ENCODE data around the gene TMEM88.

TMEM88 gene

DNA sequence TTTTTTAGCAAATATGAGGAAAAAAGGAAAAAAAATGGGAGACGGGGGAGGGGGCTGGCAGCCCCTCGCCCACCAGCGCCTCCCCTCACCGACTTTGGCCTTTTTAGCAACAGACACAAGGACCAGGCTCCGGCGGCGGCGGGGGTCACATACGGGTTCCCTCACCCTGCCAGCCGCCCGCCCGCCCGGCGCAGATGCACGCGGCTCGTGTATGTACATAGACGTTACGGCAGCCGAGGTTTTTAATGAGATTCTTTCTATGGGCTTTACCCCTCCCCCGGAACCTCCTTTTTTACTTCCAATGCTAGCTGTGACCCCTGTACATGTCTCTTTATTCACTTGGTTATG is 1.2 kb upstream of the TMEM88 start:
- DNase-seq (ENCODE audit: low spot score) = peak; percentile 71
- Histone ChIP-seq H3K4me3 (no peak overlapping the region), H3K27ac (no peak overlapping the region)
- TF ChIP-seq, protein P1, sequence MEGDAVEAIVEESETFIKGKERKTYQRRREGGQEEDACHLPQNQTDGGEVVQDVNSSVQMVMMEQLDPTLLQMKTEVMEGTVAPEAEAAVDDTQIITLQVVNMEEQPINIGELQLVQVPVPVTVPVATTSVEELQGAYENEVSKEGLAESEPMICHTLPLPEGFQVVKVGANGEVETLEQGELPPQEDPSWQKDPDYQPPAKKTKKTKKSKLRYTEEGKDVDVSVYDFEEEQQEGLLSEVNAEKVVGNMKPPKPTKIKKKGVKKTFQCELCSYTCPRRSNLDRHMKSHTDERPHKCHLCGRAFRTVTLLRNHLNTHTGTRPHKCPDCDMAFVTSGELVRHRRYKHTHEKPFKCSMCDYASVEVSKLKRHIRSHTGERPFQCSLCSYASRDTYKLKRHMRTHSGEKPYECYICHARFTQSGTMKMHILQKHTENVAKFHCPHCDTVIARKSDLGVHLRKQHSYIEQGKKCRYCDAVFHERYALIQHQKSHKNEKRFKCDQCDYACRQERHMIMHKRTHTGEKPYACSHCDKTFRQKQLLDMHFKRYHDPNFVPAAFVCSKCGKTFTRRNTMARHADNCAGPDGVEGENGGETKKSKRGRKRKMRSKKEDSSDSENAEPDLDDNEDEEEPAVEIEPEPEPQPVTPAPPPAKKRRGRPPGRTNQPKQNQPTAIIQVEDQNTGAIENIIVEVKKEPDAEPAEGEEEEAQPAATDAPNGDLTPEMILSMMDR (IDR thresholded peaks at IDR 0.05) = no peak

GRCh38 chr17:7854078-7854777 is 638 bp upstream of the TMEM88 start:
- H3K27ac ChIP-seq = no peak overlapping the region
- TF ChIP-seq, protein P1 (IDR thresholded peaks at IDR 0.05) = no peak
- H3K4me3 ChIP-seq = peak overlapping the region; percentile 80
- DNase-seq (ENCODE audit: low spot score) = peak; percentile 72

GRCh38 chr17:7855660-7856010 is 769 bp downstream of the TMEM88 start:
- Histone ChIP-seq H3K27ac (peak overlapping the region; percentile 81 to 94), H3K4me3 (peak overlapping the region; percentile 80)
- peak; percentile 80 for DNase-seq (ENCODE audit: low spot score)
- TF ChIP-seq, protein P1 (IDR thresholded peaks at IDR 0.05) = no peak

DNA sequence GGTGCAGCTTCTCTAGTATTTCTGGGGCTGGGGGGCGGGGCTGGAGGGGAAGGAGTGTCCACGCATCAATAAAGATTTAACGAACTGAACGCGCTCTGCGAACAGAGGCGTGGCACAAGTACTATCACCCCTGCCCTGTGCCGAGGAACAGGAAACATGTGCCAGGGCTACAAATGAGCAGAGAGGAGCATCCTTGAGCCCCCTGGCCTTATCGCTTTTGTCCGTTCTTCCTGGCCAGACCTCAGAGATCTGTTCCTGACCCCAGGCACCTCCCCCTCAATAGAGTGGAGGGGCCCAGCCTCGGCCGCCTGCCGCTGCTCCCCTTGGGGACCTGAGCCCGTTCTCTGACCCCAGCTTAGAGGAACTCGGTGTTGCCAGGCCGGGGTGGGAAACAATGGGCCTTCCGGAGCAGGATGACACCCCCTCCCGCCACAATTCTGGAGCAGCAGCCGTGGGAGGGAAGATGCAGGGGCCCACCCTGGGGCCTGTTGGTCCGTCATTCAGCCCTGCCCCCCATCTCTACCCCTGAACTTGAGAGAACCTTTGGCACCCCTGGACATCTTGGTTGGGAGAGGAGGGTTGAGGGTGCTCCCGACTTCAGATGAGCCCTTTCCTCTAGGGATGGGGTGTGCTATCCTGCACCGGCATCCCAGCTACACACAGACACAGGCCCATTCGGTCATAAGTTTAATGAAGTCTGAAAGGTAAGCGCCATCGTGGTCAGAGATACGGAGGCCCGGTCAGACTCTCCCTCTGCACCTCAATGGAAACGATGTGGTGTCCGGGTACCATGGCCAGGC is 1.3 kb downstream of the TMEM88 start:
- peak overlapping the region; percentile 81 to 94 for H3K27ac ChIP-seq
- peak; percentile 77 for DNase-seq (ENCODE audit: low spot score)
- peak overlapping the region; percentile 80 for H3K4me3 ChIP-seq
- TF ChIP-seq, protein P1 (IDR thresholded peaks at IDR 0.05) = no peak

GRCh38 chr17:7856811-7857712 is 2.2 kb downstream of the TMEM88 start, which contains the start of gene NAA38:
Gene NAA38, minus strand, starts transcription at chr17:7857559. Its CDS starts 96 bp downstream, at chr17:7857463.
- peak within 1 kb of the TSS; percentile 80 for H3K4me3 ChIP-seq
- peak; percentile 99 for DNase-seq (ENCODE audit: low spot score)
- peak within 1 kb of the TSS; percentile 81 to 94 for H3K27ac ChIP-seq
- TF ChIP-seq, protein P1 (IDR thresholded peaks at IDR 0.05) = no peak

DNA sequence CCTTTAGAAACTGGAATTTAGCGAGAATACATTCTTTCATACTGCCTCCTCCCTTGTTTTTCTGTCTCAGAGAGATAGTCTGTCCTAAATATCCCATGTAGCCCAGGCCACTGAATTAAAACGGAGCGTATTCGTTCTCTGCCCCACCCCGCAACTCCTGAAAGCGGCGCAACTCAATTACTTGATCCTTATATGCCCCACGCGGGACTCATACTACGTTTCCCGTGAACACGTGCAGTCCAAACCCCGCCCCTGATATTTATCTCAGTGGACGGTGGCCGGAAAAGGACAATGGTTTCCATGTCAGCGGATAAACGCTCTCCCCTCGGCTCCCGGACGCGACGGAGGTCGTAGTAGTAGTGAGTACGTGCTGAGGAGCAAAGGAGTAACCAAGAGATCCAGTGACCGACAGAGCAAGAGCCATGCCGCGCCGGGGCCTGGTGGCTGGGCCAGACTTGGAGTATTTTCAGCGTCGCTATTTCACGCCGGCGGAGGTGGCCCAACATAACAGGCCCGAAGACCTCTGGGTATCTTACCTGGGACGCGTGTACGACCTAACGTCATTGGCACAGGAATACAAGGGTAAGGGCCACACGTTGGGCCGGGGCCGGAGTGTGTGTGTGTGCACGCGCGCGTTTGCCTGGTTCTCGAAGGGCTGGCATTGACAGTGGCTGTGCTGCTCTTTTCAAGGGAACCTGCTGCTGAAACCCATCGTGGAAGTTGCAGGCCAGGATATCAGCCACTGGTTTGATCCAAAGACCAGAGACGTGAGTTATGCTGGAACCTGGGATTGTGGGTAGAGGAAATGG is 3.1 kb downstream of the TMEM88 start, which contains the start of gene CYB5D1:
TSS of gene CYB5D1 (plus strand) at position 291 of the 809 bp plus-strand sequence. CDS start at position 423, 132 bp downstream.
- H3K27ac ChIP-seq = peak within 1 kb of the TSS; percentile 81 to 94
- TF ChIP-seq, protein P1 (IDR thresholded peaks at IDR 0.05) = no peak
- H3K4me3 ChIP-seq = peak within 1 kb of the TSS; percentile 80
- DNase-seq (ENCODE audit: low spot score) = peak; percentile 95

Measured in coronary artery (tissue), 2 donors.